ELF-1 (cell line): ENCODE data around the gene TOMM7.

ENCODE experiments used
- DNase-seq: peaks from one replicate; pipeline ENCODE4 v3.0.0-alpha.2; 2016; ENCODE audit warnings: low read depth, low spot score

TOMM7 gene

DNA sequence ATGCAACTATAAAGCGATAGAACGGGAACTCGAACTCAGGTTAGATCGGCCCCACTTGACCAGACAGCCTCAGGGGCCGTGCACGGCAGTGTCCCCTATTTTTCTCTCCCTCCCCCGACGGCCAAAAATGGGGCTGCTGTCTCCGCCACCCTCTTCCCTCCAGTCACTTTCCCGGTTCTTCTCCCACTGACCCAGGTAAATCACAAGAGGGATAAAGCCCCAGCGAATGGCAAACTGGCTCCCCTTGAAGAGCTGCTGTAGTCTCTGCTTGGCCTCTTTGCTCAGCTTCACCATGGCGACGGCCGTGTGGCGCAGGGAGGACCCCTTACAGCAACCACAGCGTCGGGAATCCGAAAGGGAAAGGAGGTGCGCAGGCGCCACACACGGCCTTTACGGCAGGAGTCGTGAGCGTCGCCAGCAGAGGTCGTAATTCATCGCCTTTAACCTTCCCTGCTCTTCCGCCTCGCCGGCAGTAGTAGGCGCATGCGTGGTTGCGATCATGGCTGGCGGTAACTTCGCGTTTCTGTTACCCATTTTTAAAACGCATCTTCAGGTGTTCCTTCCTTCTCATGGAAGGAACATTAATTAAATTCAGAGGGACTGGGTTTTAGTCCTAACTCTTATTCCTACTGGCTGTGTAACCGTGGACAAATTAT, at the start of gene TOMM7:
Gene TOMM7, minus strand, starts transcription at position 364 of the 656 bp plus-strand sequence. Its CDS starts 70 bp downstream, at position 294.
- peak; percentile 99 for DNase-seq

GRCh38 chr7:22872096-22872807, 49.6 kb upstream of the TOMM7 start:
- DNase-seq: no peak

DNA sequence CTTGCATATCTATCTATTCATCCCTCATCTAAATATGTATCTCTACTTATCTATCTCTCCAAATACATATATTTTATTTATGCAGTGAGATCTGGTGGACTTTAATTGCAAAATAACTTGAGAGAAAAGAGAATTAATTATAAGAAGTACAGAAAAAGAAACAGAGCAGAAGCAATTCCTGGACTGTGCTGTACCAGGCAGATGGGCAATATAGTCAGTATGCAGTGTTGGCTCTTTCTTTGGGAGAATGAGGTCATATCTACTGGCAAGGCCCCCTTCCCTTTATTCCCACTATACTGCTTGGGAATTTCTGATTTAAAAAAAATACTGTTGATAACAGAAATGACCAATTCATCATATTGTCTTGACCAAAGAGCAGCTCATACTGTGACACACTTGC, 49.0 kb upstream of the TOMM7 start:
- no peak for DNase-seq

DNA sequence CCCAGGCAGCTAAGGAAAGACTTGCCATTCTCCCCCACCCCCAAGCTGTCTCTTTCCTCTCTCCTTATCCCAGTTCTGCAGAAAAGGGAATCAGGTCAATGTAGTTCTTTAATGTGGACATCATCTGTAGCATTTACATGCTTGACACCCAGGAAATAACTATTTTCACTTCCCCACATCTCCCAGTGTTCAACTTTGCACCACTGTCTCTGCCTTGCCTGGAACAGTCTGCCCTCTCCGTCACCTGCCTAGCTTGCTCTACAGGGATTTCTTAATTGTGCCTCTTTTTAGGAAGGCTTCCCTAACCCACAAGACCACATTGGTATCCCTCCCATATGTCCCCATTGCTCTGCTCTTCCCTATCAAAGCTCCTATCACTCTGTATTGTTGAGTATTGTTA, 45.9 kb upstream of the TOMM7 start:
- no peak for DNase-seq

GRCh38 chr7:22867589-22867988, 44.9 kb upstream of the TOMM7 start:
- no peak for DNase-seq

- DNase-seq: no peak
Measured at GRCh38 chr7:22867003-22867402, 44.4 kb upstream of the TOMM7 start.

- DNase-seq: no peak
Measured at GRCh38 chr7:22865602-22865960, 42.9 kb upstream of the TOMM7 start.

DNA sequence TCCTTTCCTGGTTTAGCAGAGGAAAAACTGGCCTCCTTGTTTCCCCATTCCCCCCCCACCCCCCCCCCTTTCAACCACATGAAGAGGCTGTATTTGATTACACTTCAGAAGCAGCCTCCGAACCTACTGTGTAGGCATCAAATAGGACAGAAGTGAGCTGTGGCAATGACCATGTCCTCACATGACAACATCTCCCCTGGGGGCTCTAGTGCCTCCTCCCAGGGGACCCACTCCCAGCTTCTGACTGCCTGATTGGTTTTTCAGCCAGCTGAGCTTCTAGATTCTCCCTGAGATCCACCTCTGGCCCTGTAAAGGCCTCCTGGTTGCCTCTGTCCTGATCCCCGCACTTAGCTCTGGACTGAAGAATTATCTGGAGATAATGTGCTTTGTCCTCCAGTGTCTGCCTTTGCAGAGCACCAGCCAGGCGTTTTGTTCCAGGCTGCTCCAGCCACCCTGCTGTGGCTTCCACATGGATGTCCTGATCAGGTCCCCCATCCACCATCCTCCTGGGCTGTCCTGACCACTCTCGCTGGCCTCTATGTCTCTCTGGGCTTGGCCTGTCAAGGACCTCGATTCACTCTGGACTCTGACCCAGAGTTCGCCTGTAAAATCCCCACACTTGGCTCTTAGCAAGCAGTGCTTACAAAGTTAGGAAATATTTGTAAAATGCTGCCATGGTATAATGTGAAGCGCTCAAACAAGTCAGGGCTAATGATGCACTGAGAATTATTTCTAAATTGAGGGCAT, 42.4 kb upstream of the TOMM7 start:
- DNase-seq: peak; percentile 44

- no peak for DNase-seq
Measured at GRCh38 chr7:22864301-22864700, 41.7 kb upstream of the TOMM7 start.

- no peak for DNase-seq
Measured at GRCh38 chr7:22863156-22863899, 40.7 kb upstream of the TOMM7 start.

DNA sequence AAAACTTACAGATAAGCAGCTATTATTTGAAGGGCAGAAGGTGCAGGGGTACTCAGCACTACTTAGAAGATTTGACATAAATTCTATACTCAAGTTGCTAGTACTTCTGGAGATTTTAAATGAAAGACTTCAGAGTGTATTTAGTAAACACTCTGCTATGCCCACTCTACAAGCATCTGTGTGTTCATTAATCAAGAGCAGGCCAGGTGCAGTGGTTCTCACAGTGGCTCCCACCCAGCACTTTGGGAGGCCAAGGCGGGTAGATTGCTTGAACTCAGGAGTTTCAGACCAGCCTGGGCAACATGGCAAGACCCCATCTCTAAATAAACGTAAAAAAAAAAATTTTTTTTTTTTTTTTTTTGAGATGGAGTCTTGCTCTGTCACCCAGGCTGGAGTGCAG, 38.9 kb upstream of the TOMM7 start:
- no peak for DNase-seq

GRCh38 chr7:22860784-22861482, 38.3 kb upstream of the TOMM7 start:
- no peak for DNase-seq

GRCh38 chr7:22860337-22860736, 37.7 kb upstream of the TOMM7 start:
- DNase-seq: no peak

GRCh38 chr7:22859641-22860290, 37.1 kb upstream of the TOMM7 start:
- no peak for DNase-seq

DNA sequence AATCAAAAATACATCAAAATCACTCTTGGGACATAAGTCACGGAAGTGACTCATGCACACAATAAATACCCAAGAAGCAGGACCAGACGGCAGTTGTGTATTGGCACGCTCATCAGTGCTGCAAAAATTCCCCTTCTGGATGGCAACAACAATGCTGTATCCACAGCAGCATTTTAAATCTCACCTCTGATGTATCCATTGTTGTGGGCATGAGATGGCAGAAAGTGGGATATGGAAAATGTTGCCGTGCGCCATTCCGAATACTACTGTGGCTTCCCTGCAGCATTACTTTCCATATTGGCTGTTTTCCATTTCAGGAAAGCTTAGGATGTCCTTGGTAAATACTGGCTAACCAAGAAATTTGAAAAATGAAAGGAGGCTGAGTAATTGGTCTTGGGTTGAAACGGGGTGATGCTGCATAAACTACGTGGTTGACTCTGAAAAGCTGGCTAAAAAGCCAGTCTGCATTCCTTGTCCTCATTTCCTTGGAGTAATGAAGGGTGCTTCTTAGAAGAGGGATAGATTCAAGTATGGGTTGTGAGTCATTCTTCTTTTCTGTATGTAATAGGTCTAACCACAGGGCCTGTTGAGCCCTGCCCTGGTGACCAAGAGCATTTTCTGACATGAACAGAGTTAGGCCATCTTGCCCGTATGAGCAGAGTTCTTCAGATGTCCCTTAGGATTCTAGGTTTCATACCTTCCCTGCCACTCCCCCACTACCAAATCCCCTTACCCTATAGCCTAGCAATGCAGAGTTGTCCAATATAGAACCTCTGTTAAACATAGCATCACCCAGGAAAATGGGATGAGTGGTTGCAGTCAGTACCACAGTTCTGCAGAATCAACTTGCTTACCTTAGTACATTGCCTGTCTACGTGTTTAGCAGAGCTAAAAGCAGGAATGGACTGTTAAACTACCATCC, 36.3 kb upstream of the TOMM7 start:
- no peak for DNase-seq

DNA sequence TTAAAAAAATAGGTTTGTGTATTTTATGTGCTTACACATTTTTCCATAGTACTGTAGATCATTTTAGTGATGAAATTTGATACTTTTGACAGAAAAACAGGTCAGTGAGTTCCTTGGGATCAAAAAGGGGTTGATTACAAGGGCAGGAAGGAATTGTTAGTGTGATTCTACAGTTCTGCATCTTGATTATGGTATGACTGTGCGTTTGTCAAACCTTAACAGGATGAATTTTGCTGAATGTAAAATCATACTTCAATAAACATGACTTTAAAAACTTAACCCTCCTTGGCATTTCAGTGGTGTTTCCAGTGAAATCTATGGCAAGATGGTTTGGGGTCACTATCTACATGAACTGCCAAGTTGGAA, 35.6 kb upstream of the TOMM7 start:
- DNase-seq: no peak

- no peak for DNase-seq
Measured at GRCh38 chr7:22856416-22856815, 33.8 kb upstream of the TOMM7 start.

GRCh38 chr7:22855049-22855392, 32.4 kb upstream of the TOMM7 start:
- no peak for DNase-seq

- DNase-seq: peak; percentile 90
Measured at GRCh38 chr7:22854158-22855048, 31.8 kb upstream of the TOMM7 start.
